Testis (tissue), 2 donors: ENCODE results near the gene HDAC1.

Source experiments
- POLR2A ChIP-seq: fragments of 450-650 bp; IDR thresholded peaks from one replicate; pipeline ENCODE4 v1.6.1; 2017; ENCODE audit warnings: antibody characterized with exemption, mild to moderate bottlenecking, moderate library complexity
- TF ChIP-seq, protein P1 (sequence below), 3 experiments: fragments of 450-650 bp in 2 of 3; fragments of 200-600 bp in 1 of 3; sonication (generic) in 1 of 3; IDR thresholded peaks; one replicate each; pipeline ENCODE4 v1.5.1; 2016 to 2019; ENCODE audit warnings: antibody characterized with exemption in 3 of 3, mild to moderate bottlenecking in 2 of 3, moderate library complexity in 1 of 3

- no peak for TF ChIP-seq POLR2A
- TF ChIP-seq, protein P1, sequence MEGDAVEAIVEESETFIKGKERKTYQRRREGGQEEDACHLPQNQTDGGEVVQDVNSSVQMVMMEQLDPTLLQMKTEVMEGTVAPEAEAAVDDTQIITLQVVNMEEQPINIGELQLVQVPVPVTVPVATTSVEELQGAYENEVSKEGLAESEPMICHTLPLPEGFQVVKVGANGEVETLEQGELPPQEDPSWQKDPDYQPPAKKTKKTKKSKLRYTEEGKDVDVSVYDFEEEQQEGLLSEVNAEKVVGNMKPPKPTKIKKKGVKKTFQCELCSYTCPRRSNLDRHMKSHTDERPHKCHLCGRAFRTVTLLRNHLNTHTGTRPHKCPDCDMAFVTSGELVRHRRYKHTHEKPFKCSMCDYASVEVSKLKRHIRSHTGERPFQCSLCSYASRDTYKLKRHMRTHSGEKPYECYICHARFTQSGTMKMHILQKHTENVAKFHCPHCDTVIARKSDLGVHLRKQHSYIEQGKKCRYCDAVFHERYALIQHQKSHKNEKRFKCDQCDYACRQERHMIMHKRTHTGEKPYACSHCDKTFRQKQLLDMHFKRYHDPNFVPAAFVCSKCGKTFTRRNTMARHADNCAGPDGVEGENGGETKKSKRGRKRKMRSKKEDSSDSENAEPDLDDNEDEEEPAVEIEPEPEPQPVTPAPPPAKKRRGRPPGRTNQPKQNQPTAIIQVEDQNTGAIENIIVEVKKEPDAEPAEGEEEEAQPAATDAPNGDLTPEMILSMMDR (IDR thresholded peaks at IDR 0.05) = no peak
Observed at GRCh38 chr1:32307324-32307723, 15.4 kb downstream of the HDAC1 start.
